NCI-H2196 treated with DMSO at 0.1 percent for 48 hours (cell line): ENCODE measurements around the gene PSME3IP1.
"Not testable (repeated sequence)": the region's sequence is repeated elsewhere in the genome, so short reads cannot be mapped to it uniquely, and the experiment has no call there.

Experiments used
- DNase-seq: peaks from one replicate; lab custom pipeline; 2025; ENCODE audit not compliant: unreplicated experiment; lab: John Stamatoyannopoulos, UW

PSME3IP1 gene

GRCh38 chr16:57185945-57186871, at the start of gene PSME3IP1, which contains the start of gene RSPRY1:
PSME3IP1 (minus strand) TSS chr16:57186039; CDS start chr16:57173854, 12,185 bp downstream.
RSPRY1 (plus strand) TSS chr16:57186329; CDS start chr16:57204659, 18,330 bp downstream.
- DNase-seq, result peak; percentile 86

- DNase-seq, result peak; percentile 15
Measured at GRCh38 chr16:57235128-57236021, 49.5 kb upstream of the PSME3IP1 start.

GRCh38 chr16:57234707-57235092, 48.9 kb upstream of the PSME3IP1 start:
- DNase-seq, result no peak

GRCh38 chr16:57233944-57234706, 48.3 kb upstream of the PSME3IP1 start:
- DNase-seq, result no peak

- DNase-seq, result peak; percentile 5
Measured at GRCh38 chr16:57231821-57232350, 46.0 kb upstream of the PSME3IP1 start.

- no peak for DNase-seq
Measured at GRCh38 chr16:57229079-57229478, 43.2 kb upstream of the PSME3IP1 start.

GRCh38 chr16:57226701-57227621, 41.1 kb upstream of the PSME3IP1 start:
- DNase-seq, result no peak

- no peak for DNase-seq
Measured at GRCh38 chr16:57225978-57226377, 40.1 kb upstream of the PSME3IP1 start.

- DNase-seq, result no peak
Measured at GRCh38 chr16:57224651-57225335, 39.0 kb upstream of the PSME3IP1 start.

- no peak for DNase-seq
Measured at GRCh38 chr16:57223057-57223456, 37.2 kb upstream of the PSME3IP1 start.

- no peak for DNase-seq
Measured at GRCh38 chr16:57216968-57217367, 31.1 kb upstream of the PSME3IP1 start.

- DNase-seq, result no peak
Measured at GRCh38 chr16:57213462-57213861, 27.6 kb upstream of the PSME3IP1 start.

- no peak for DNase-seq
Measured at GRCh38 chr16:57209780-57210179, 23.9 kb upstream of the PSME3IP1 start.

- DNase-seq, result no peak
Measured at GRCh38 chr16:57208926-57209325, 23.1 kb upstream of the PSME3IP1 start.

- no peak for DNase-seq
Measured at GRCh38 chr16:57204675-57205074, 18.8 kb upstream of the PSME3IP1 start.

GRCh38 chr16:57203451-57203850, 17.6 kb upstream of the PSME3IP1 start:
- DNase-seq, result no peak

GRCh38 chr16:57202095-57202886, 16.5 kb upstream of the PSME3IP1 start:
- DNase-seq, result no peak

- not testable (repeated sequence) for DNase-seq
Measured at GRCh38 chr16:57200926-57201325, 15.1 kb upstream of the PSME3IP1 start.
